Ovary (tissue), 3 donors: Measurements from ENCODE around the gene PPP1R36.

Source experiments
- CTCF ChIP-seq, 3 donors: fragments of 450-650 bp in 2 of 3; fragments of 200-600 bp in 1 of 3; IDR thresholded peaks; one replicate each; pipeline versions ENCODE4 v1.5.1 to v1.8.0; 2016 to 2022; ENCODE audit warnings: antibody characterized with exemption in 3 of 3, mild to moderate bottlenecking in 1 of 3
- EP300 ChIP-seq: sonication (generic); formaldehyde crosslinking; IDR thresholded peaks from one replicate; pipeline ENCODE4 v1.6.1; 2017; ENCODE audit warnings: antibody characterized with exemption
- POLR2A ChIP-seq: fragments of 450-650 bp; IDR thresholded peaks from one replicate; pipeline ENCODE4 v1.6.1; 2017; ENCODE audit warnings: antibody characterized with exemption, mild to moderate bottlenecking, moderate library complexity
- donor health status: DM: no; HTN: no; CAD: no.

GRCh38 chr14:64515053-64515452, 34.7 kb upstream of the PPP1R36 start:
- TF ChIP-seq CTCF (IDR thresholded peaks at IDR 0.05): no peak
- no peak for TF ChIP-seq POLR2A
- TF ChIP-seq EP300: no peak
